CD14-positive monocyte (primary cell): Measurements from ENCODE around the gene POLRMT. TPM values are rescaled to one million over a fixed set of nuclear protein-coding genes. Genes with fewer than 3 reads are reported as not detected.
A peak's percentile ranks its signal among the peaks of the same experiment; 100 is the strongest.
"Not testable (repeated sequence)": the region's sequence is repeated elsewhere in the genome, so short reads cannot be mapped to it uniquely, and the experiment has no call there.

Experiments
- DNase-seq, 3 donors: peaks; one replicate each; pipeline ENCODE4 v3.0.0-alpha.2; 2011 to 2022
- H2AFZ ChIP-seq: 2 replicates; pipeline ENCODE4 v1.6.0; 2012; ENCODE audit warnings: mild to moderate bottlenecking, low read depth, low read length, inconsistent platforms; ENCODE audit not compliant: insufficient read depth, poor library complexity, severe bottlenecking
- H3K27ac ChIP-seq, 2 donors: 1 replicate in 1 of 2; 2 replicates in 1 of 2; pipeline ENCODE4 v1.5.1; 2012 to 2013; ENCODE audit warnings: low read length in 2 of 2, control low read depth in 1 of 2, inconsistent platforms in 1 of 2, low read depth in 1 of 2, mild to moderate bottlenecking in 1 of 2
- H3K27me3 ChIP-seq, 2 donors: one replicate each; pipeline versions ENCODE4 v1.6.0 to v1.6.1; 2011 to 2013; ENCODE audit warnings: low read length in 2 of 2; ENCODE audit not compliant: control insufficient read depth in 2 of 2, insufficient read depth in 2 of 2
- H3K36me3 ChIP-seq, 2 donors: replicated peaks in 1 of 2; 1 replicate in 1 of 2; 2 replicates in 1 of 2; pipeline versions ENCODE4 v1.5.1 to v1.6.1; 2012 to 2013; ENCODE audit warnings: low read length in 2 of 2, control low read depth in 1 of 2, inconsistent platforms in 1 of 2, mild to moderate bottlenecking in 1 of 2; ENCODE audit not compliant: insufficient read depth in 2 of 2, control insufficient read depth in 1 of 2
- H3K4me1 ChIP-seq, 2 donors: 1 replicate in 1 of 2; 2 replicates in 1 of 2; pipeline versions ENCODE4 v1.5.1 to v1.6.1; 2012 to 2013; ENCODE audit warnings: low read length in 2 of 2, control low read depth in 1 of 2, inconsistent platforms in 1 of 2, mild to moderate bottlenecking in 1 of 2, moderate library complexity in 1 of 2; ENCODE audit not compliant: insufficient read depth in 2 of 2, control insufficient read depth in 1 of 2
- H3K4me2 ChIP-seq: replicated peaks from 2 replicates; pipeline ENCODE3; 2012; ENCODE audit warnings: low read length, moderate library complexity, mild to moderate bottlenecking; ENCODE audit not compliant: poor library complexity, severe bottlenecking; ENCODE audit errors: extremely low read depth
- H3K4me3 ChIP-seq, 3 experiments: fragments of 200-600 bp in 1 of 3; sonication (generic) in 1 of 3; replicated peaks in 1 of 3; 1 replicate in 2 of 3; 2 replicates in 1 of 3; pipeline ENCODE4 v1.5.1; 2011 to 2013; ENCODE audit warnings: low read length in 3 of 3, mild to moderate bottlenecking in 3 of 3, control low read depth in 2 of 3, low read depth in 2 of 3, inconsistent platforms in 1 of 3, moderate library complexity in 1 of 3
- H3K79me2 ChIP-seq: 2 replicates; pipeline ENCODE4 v1.6.0; 2012; ENCODE audit warnings: mild to moderate bottlenecking, control low read depth, inconsistent platforms, low read length, moderate library complexity; ENCODE audit not compliant: insufficient read depth
- H3K9ac ChIP-seq: 2 replicates; pipeline ENCODE4 v1.6.0; 2017; ENCODE audit warnings: low read length, mild to moderate bottlenecking; ENCODE audit not compliant: insufficient read depth, poor library complexity, severe bottlenecking
- H3K9me3 ChIP-seq, 2 donors: replicated peaks in 1 of 2; 1 replicate in 1 of 2; 2 replicates in 1 of 2; pipeline versions ENCODE4 v1.5.1 to v1.6.1; 2012 to 2013; ENCODE audit warnings: low read length in 2 of 2, control low read depth in 1 of 2; ENCODE audit not compliant: control insufficient read depth in 1 of 2, insufficient read depth in 1 of 2
- H4K20me1 ChIP-seq: 2 replicates; pipeline ENCODE4 v1.6.0; 2012; ENCODE audit warnings: mild to moderate bottlenecking, low read length, control low read depth, moderate library complexity; ENCODE audit not compliant: insufficient read depth
- H3K27ac Mint-ChIP-seq, 7 donors: one replicate each; pipeline ENCODE4 v1.8.0; 2020; ENCODE audit warnings: mild to moderate bottlenecking in 7 of 7, mixed read lengths in 7 of 7, moderate library complexity in 6 of 7, inconsistent platforms in 2 of 7
- H3K27me3 Mint-ChIP-seq, 3 donors: one replicate each; pipeline ENCODE4 v1.8.0; 2021 to 2022; ENCODE audit warnings: low read depth in 3 of 3, mild to moderate bottlenecking in 3 of 3, mixed read lengths in 3 of 3, moderate library complexity in 3 of 3, inconsistent platforms in 1 of 3
- H3K36me3 Mint-ChIP-seq, 2 donors: one replicate each; pipeline ENCODE4 v1.8.0; 2020; ENCODE audit warnings: mixed read lengths in 2 of 2, inconsistent platforms in 1 of 2, mild to moderate bottlenecking in 1 of 2
- H3K4me1 Mint-ChIP-seq: one replicate; pipeline ENCODE4 v1.8.0; 2020; ENCODE audit warnings: mild to moderate bottlenecking, mixed read lengths
- H3K4me3 Mint-ChIP-seq, 2 donors: one replicate each; pipeline ENCODE4 v1.8.0; 2020; ENCODE audit warnings: mild to moderate bottlenecking in 2 of 2, mixed read lengths in 2 of 2, moderate library complexity in 1 of 2
- H3K9me3 Mint-ChIP-seq, 7 donors: one replicate each; pipeline ENCODE4 v1.8.0; 2020 to 2022; ENCODE audit warnings: mixed read lengths in 7 of 7, mild to moderate bottlenecking in 6 of 7, moderate library complexity in 6 of 7, inconsistent platforms in 2 of 7
- CTCF ChIP-seq: fragments of 200-600 bp; IDR thresholded peaks from one replicate; pipeline ENCODE4 v1.8.0; 2022; ENCODE audit warnings: antibody characterized with exemption, mild to moderate bottlenecking
- WGBS: methylation state at CpG from one replicate; pipeline ENCODE4 v1.1.5; 2013; ENCODE audit warnings: missing lambda C conversion rate; ENCODE audit not compliant: insufficient coverage; 5-methylcytosine and 5-hydroxymethylcytosine counted together
- intact Hi-C, 2 donors: fragments of 100-400 bp; cut with micrococcal nuclease; formaldehyde crosslinking; loops; one replicate each; pipeline versions ENCODE4 v1.15.0 to v1.15.1; 2023
- polyA plus RNA-seq, 3 donors: library from polyadenylated mRNA; depleted of rRNA in 1 of 3; unstranded in 2 of 3; stranded (reverse) in 1 of 3; fragments of 300-500 nt in 2 of 3; fragments of >200 nt in 1 of 3; fragmentation: Illumina TruSeq in 2 of 3; gene quantifications; 1 replicate in 2 of 3; 2 replicates in 1 of 3; pipeline ENCODE4 v1.2.3, GENCODE V29; 2012 to 2021

POLRMT gene
- polyA plus RNA-seq, 3 donors: 16.2 to 40.5 (median 17.6) TPM

DNA sequence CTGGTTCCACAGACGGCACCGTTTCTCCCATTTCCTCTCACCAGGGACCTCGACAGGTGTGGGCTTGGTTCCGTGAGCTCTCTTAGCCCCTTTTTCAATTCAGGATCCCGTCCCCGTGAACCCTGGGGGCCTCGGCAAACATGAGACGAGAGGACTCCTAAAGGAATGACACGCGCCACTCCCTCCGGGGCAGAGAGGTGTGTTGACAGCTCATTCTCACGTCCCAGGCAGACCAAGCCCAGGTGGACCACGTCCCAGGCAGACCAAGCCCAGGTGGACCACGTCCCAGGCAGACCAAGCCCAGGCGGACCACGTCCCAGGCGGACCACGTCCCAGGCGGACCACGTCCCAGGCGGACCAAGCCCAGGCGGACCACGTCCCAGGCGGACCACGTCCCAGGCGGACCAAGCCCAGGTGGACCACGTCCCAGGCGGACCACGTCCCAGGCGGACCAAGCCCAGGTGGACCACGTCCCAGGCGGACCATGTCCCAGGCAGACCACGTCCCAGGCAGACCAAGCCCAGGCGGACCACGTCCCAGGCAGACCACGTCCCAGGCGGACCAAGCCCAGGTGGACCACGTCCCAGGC lies 33.7 kb upstream of the POLRMT start:
- H3K9ac ChIP-seq, H4K20me1 ChIP-seq, H3K4me3 ChIP-seq, H3K4me3 Mint-ChIP-seq, DNase-seq, H3K79me2 ChIP-seq, H3K9me3 ChIP-seq, H3K36me3 ChIP-seq, H3K27me3 ChIP-seq, intact Hi-C loops, H3K27me3 Mint-ChIP-seq, H3K36me3 Mint-ChIP-seq: not testable (repeated sequence)
- WGBS: 85% methylated on average over 29 of the region's 38 CpGs
- H3K27ac ChIP-seq: peak overlapping the region; percentile 50 to 54
- peaks cover 69 to 85% of the 10 kb centered on the region in 2 donors for H3K4me1 ChIP-seq
- Mint-ChIP-seq H3K4me1 (peaks cover 66% of the 10 kb centered on the region), H3K9me3 (peaks cover 2 to 10% (median 6%) of the 10 kb centered on the region in 7 donors), H3K27ac (peak overlapping the region in 5 of 7 donors; percentile 13 to 89 (median 77))
- peak overlapping the region; percentile 45 for H3K4me2 ChIP-seq
- peak overlapping the region; percentile 44 for H2AFZ ChIP-seq

- Mint-ChIP-seq H3K27me3 (peaks cover 0 to 2% (median 1%) of the 10 kb centered on the region in 3 donors), H3K4me1 (peaks cover 66% of the 10 kb centered on the region), H3K27ac (peak overlapping the region in 6 of 7 donors; percentile 26 to 94 (median 79)), H3K9me3 (peaks cover 2 to 10% (median 6%) of the 10 kb centered on the region in 7 donors), H3K36me3 (peaks cover 3 to 4% of the 10 kb centered on the region in 2 donors), H3K4me3 (peak overlapping the region; percentile 59 to 63)
- no peak overlapping the region for H3K9ac ChIP-seq
- H3K4me1 ChIP-seq: peaks cover 71 to 87% of the 10 kb centered on the region in 2 donors
- H3K36me3 ChIP-seq: no peaks in the 10 kb centered on the region
- intact Hi-C loops: loop anchor here (1.0 to 5.0 kb wide), 5 partner anchors 14 to 132 kb away; partner anchors contain the start of genes BSG (in 1 of the 2) and PTBP1 (in 1 of the 2)
- H3K27me3 ChIP-seq: no peaks in the 10 kb centered on the region
- 12% methylated on average over 24 of the region's 24 CpGs for WGBS
- H3K79me2 ChIP-seq: peaks cover 29% of the 10 kb centered on the region
- H4K20me1 ChIP-seq: peaks cover 22% of the 10 kb centered on the region
- peak; percentile 97 for TF ChIP-seq CTCF
- peak overlapping the region; percentile 16 to 21 for H3K27ac ChIP-seq
- H2AFZ ChIP-seq: peak overlapping the region; percentile 80
- peak overlapping the region in 2 of 3 experiments; percentile 9 to 39 for H3K4me3 ChIP-seq
- peak; percentile 77 to 82 (median 78) for DNase-seq
- no peaks in the 10 kb centered on the region for H3K9me3 ChIP-seq
- peak overlapping the region; percentile 37 for H3K4me2 ChIP-seq
These were observed 31.6 kb upstream of the POLRMT start for GRCh38 chr19:664913-665443.
